Measurements from ENCODE around the gene NSD2.
A peak's percentile ranks its signal among the peaks of the same experiment; 100 is the strongest.

Gene NSD2

DNA sequence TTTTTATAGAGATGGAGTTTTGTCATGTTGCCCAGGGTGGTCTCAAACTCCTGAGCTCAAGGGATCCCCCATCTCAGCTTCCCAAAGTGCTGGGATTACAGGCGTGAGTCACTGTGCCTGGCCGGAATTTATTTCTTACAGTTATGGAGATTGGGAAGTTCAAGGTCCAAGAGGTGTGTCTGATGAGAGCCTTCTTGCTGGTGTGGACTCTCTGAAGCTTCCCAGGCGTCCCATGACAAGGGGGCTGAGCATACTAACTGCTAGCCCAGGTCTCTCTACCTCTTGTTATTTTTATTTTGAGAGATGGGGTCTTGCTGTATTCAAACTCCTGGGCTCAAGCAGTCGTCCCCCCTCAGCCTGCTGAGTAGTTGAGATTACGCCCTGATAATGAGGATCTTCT is 2.9 kb upstream of the NSD2 start:
- no peak overlapping the region for H3K27ac ChIP-seq (ENCODE audit: low read depth, low read length)

DNA sequence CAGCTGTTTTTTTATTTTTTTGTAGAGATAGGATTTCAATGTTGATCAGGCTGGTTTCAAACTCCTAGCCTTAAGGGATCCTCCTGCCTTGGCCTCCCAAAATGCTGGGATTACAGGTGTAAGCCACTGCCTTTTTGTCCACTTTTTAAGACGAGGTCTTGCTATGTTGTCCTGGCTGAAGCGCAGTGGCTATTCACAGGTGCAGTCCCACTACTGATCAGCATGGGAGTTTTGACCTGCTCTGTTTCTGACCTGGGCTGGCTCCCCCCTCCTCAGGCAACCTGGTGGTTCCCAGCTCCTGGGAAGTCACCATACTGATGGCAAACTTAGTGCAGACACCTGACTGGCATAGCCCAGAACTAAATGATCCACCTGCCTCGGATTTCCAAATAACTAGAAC is 2.3 kb upstream of the NSD2 start:
- no peak overlapping the region for H3K14ac ChIP-seq (ENCODE audit: low read length)
- peaks cover 2% of the 10 kb centered on the region for H3K9me3 ChIP-seq (ENCODE audit: insufficient read depth, low read depth, low read length)
- H3K23ac ChIP-seq (ENCODE audit: low read length) = no peak overlapping the region
- WGBS (ENCODE audit: extremely low coverage, insufficient coverage, insufficient read length) = no CpG with 5 or more reads among the region's 3 CpGs
- H3K4me1 ChIP-seq (ENCODE audit: control insufficient read depth in 1 of 2, insufficient read depth in 2 of 2, low read length in 2 of 2) = peaks cover 0 to 3% of the 10 kb centered on the region in 2 experiments
- DNase-seq = no peak
- no peaks in the 10 kb centered on the region for H3K36me3 ChIP-seq (ENCODE audit: control insufficient read depth in 1 of 2, insufficient read depth in 2 of 2, low read length in 2 of 2)
- no peak overlapping the region for H2AFZ ChIP-seq (ENCODE audit: insufficient read depth, low read length, poor library complexity)
- H2BK5ac ChIP-seq (ENCODE audit: low read depth, low read length, poor library complexity) = no peak overlapping the region
- no peak overlapping the region for H2BK120ac ChIP-seq (ENCODE audit: insufficient read depth, low read length, poor library complexity)
- H3K4ac ChIP-seq (ENCODE audit: low read depth, low read length) = no peak overlapping the region
- no peak overlapping the region for H2AK5ac ChIP-seq (ENCODE audit: low read length)
- H3K79me1 ChIP-seq (ENCODE audit: low read length) = peaks cover 13% of the 10 kb centered on the region
- no peak overlapping the region for H4K12ac ChIP-seq (ENCODE audit: low read depth, low read length)
- H4K91ac ChIP-seq (ENCODE audit: low read depth, low read length) = no peak overlapping the region
- H3K27me3 ChIP-seq (ENCODE audit: insufficient read depth, low read length) = no peaks in the 10 kb centered on the region
- H3K4me3 ChIP-seq (ENCODE audit: low read depth, low read length) = no peak overlapping the region
- H3K4me2 ChIP-seq (ENCODE audit: low read length) = no peak overlapping the region
- peaks cover 8% of the 10 kb centered on the region for H3K79me2 ChIP-seq (ENCODE audit: control insufficient read depth, insufficient read depth, low read length, poor library complexity)
- H3K9ac ChIP-seq (ENCODE audit: low read length) = no peak overlapping the region
- H3K27ac ChIP-seq (ENCODE audit: low read depth, low read length) = no peak overlapping the region
- no peak overlapping the region for H2BK12ac ChIP-seq (ENCODE audit: low read length)
- H4K8ac ChIP-seq (ENCODE audit: low read depth, low read length) = no peak overlapping the region
- no peak overlapping the region for H3K18ac ChIP-seq (ENCODE audit: low read length)

More for the DNA sequence above, 2.9 kb upstream of the NSD2 start:
- H3K4ac ChIP-seq (ENCODE audit: low read depth, low read length) = no peak overlapping the region
- H2BK5ac ChIP-seq (ENCODE audit: low read depth, low read length, poor library complexity) = no peak overlapping the region
- no peak overlapping the region for H2BK12ac ChIP-seq (ENCODE audit: low read length)
- H3K36me3 ChIP-seq (ENCODE audit: control insufficient read depth in 1 of 2, insufficient read depth in 2 of 2, low read length in 2 of 2) = no peaks in the 10 kb centered on the region
- no peak overlapping the region for H3K23ac ChIP-seq (ENCODE audit: low read length)
- peaks cover 0 to 3% of the 10 kb centered on the region in 2 experiments for H3K4me1 ChIP-seq (ENCODE audit: control insufficient read depth in 1 of 2, insufficient read depth in 2 of 2, low read length in 2 of 2)
- H3K9me3 ChIP-seq (ENCODE audit: insufficient read depth, low read depth, low read length) = peaks cover 2% of the 10 kb centered on the region
- no peak overlapping the region for H3K18ac ChIP-seq (ENCODE audit: low read length)
- H3K27me3 ChIP-seq (ENCODE audit: insufficient read depth, low read length) = peaks cover under 1% of the 10 kb centered on the region
- peaks cover 13% of the 10 kb centered on the region for H3K79me1 ChIP-seq (ENCODE audit: low read length)
- no peak overlapping the region for H4K91ac ChIP-seq (ENCODE audit: low read depth, low read length)
- no CpG with 5 or more reads among the region's 5 CpGs for WGBS (ENCODE audit: extremely low coverage, insufficient coverage, insufficient read length)
- H2AK5ac ChIP-seq (ENCODE audit: low read length) = no peak overlapping the region
- no peak overlapping the region for H2AFZ ChIP-seq (ENCODE audit: insufficient read depth, low read length, poor library complexity)
- H3K4me2 ChIP-seq (ENCODE audit: low read length) = no peak overlapping the region
- no peak overlapping the region for H4K8ac ChIP-seq (ENCODE audit: low read depth, low read length)
- no peak overlapping the region for H2BK120ac ChIP-seq (ENCODE audit: insufficient read depth, low read length, poor library complexity)
- DNase-seq = no peak
- peaks cover 8% of the 10 kb centered on the region for H3K79me2 ChIP-seq (ENCODE audit: control insufficient read depth, insufficient read depth, low read length, poor library complexity)
- H3K9ac ChIP-seq (ENCODE audit: low read length) = no peak overlapping the region
- H4K12ac ChIP-seq (ENCODE audit: low read depth, low read length) = no peak overlapping the region
- no peak overlapping the region for H3K14ac ChIP-seq (ENCODE audit: low read length)
- no peak overlapping the region for H3K4me3 ChIP-seq (ENCODE audit: low read depth, low read length)

GRCh38 chr4:1869530-1870327 is 1.5 kb upstream of the NSD2 start:
- Histone ChIP-seq H2AK5ac (ENCODE audit: low read length) (no peak overlapping the region), H3K79me1 (ENCODE audit: low read length) (peaks cover 13% of the 10 kb centered on the region)

GRCh38 chr4:1870328-1870577 is 940 bp upstream of the NSD2 start:
- WGBS (ENCODE audit: extremely low coverage, insufficient coverage, insufficient read length) = no CpG with 5 or more reads among the region's 22 CpGs
- peak overlapping the region; percentile 69 for H3K4me3 ChIP-seq (ENCODE audit: low read depth, low read length)
- peak overlapping the region; percentile 1 for H2AFZ ChIP-seq (ENCODE audit: insufficient read depth, low read length, poor library complexity)

More at GRCh38 chr4:1869530-1870327, 1.5 kb upstream of the NSD2 start:
- peak overlapping the region; percentile 65 for H3K4me2 ChIP-seq (ENCODE audit: low read length)
- no peak overlapping the region for H2BK5ac ChIP-seq (ENCODE audit: low read depth, low read length, poor library complexity)
- H3K27ac ChIP-seq (ENCODE audit: low read depth, low read length) = peak overlapping the region; percentile 45
- H3K9ac ChIP-seq (ENCODE audit: low read length) = peak overlapping the region; percentile 73
- H2BK12ac ChIP-seq (ENCODE audit: low read length) = no peak overlapping the region
- H3K4me3 ChIP-seq (ENCODE audit: low read depth, low read length) = peak overlapping the region; percentile 69
- peak overlapping the region; percentile 57 for H4K8ac ChIP-seq (ENCODE audit: low read depth, low read length)
- H3K36me3 ChIP-seq (ENCODE audit: control insufficient read depth in 1 of 2, insufficient read depth in 2 of 2, low read length in 2 of 2) = no peaks in the 10 kb centered on the region
- H4K12ac ChIP-seq (ENCODE audit: low read depth, low read length) = peak overlapping the region; percentile 19
- H3K23ac ChIP-seq (ENCODE audit: low read length) = no peak overlapping the region
- peak overlapping the region; percentile 21 for H3K14ac ChIP-seq (ENCODE audit: low read length)
- H3K9me3 ChIP-seq (ENCODE audit: insufficient read depth, low read depth, low read length) = peaks cover 2% of the 10 kb centered on the region
- DNase-seq = peak in 1 of 2 donors; percentile 2
- no peak overlapping the region for H3K4ac ChIP-seq (ENCODE audit: low read depth, low read length)
- H3K79me2 ChIP-seq (ENCODE audit: control insufficient read depth, insufficient read depth, low read length, poor library complexity) = peaks cover 8% of the 10 kb centered on the region
- no peak overlapping the region for H2BK120ac ChIP-seq (ENCODE audit: insufficient read depth, low read length, poor library complexity)
- H3K27me3 ChIP-seq (ENCODE audit: insufficient read depth, low read length) = no peaks in the 10 kb centered on the region
- no peak overlapping the region for H3K18ac ChIP-seq (ENCODE audit: low read length)
- H2AFZ ChIP-seq (ENCODE audit: insufficient read depth, low read length, poor library complexity) = peak overlapping the region; percentile 1
- WGBS (ENCODE audit: extremely low coverage, insufficient coverage, insufficient read length) = no CpG with 5 or more reads among the region's 19 CpGs
- no peak overlapping the region for H4K91ac ChIP-seq (ENCODE audit: low read depth, low read length)
- H3K4me1 ChIP-seq (ENCODE audit: control insufficient read depth in 1 of 2, insufficient read depth in 2 of 2, low read length in 2 of 2) = peaks cover 0 to 3% of the 10 kb centered on the region in 2 experiments

More at GRCh38 chr4:1870328-1870577, 940 bp upstream of the NSD2 start:
- no peak overlapping the region for H2BK12ac ChIP-seq (ENCODE audit: low read length)
- H3K27ac ChIP-seq (ENCODE audit: low read depth, low read length) = peak overlapping the region; percentile 45
- peaks cover 0 to 3% of the 10 kb centered on the region in 2 experiments for H3K4me1 ChIP-seq (ENCODE audit: control insufficient read depth in 1 of 2, insufficient read depth in 2 of 2, low read length in 2 of 2)
- H3K36me3 ChIP-seq (ENCODE audit: control insufficient read depth in 1 of 2, insufficient read depth in 2 of 2, low read length in 2 of 2) = no peaks in the 10 kb centered on the region
- H3K9me3 ChIP-seq (ENCODE audit: insufficient read depth, low read depth, low read length) = peaks cover 2% of the 10 kb centered on the region
- H3K79me2 ChIP-seq (ENCODE audit: control insufficient read depth, insufficient read depth, low read length, poor library complexity) = peaks cover 8% of the 10 kb centered on the region
- H3K4ac ChIP-seq (ENCODE audit: low read depth, low read length) = no peak overlapping the region
- peak overlapping the region; percentile 84 for H3K14ac ChIP-seq (ENCODE audit: low read length)
- H4K91ac ChIP-seq (ENCODE audit: low read depth, low read length) = peak overlapping the region; percentile 92
- peak overlapping the region; percentile 72 for H4K12ac ChIP-seq (ENCODE audit: low read depth, low read length)
- no peak overlapping the region for H3K23ac ChIP-seq (ENCODE audit: low read length)
- peaks cover 13% of the 10 kb centered on the region for H3K79me1 ChIP-seq (ENCODE audit: low read length)
- H2BK5ac ChIP-seq (ENCODE audit: low read depth, low read length, poor library complexity) = peak overlapping the region; percentile 39
- H2AK5ac ChIP-seq (ENCODE audit: low read length) = no peak overlapping the region
- no peak overlapping the region for H2BK120ac ChIP-seq (ENCODE audit: insufficient read depth, low read length, poor library complexity)
- H3K27me3 ChIP-seq (ENCODE audit: insufficient read depth, low read length) = no peaks in the 10 kb centered on the region
- DNase-seq = peak; percentile 90 to 91
- peak overlapping the region; percentile 65 for H3K4me2 ChIP-seq (ENCODE audit: low read length)
- peak overlapping the region; percentile 82 for H4K8ac ChIP-seq (ENCODE audit: low read depth, low read length)
- peak overlapping the region; percentile 73 for H3K9ac ChIP-seq (ENCODE audit: low read length)
- H3K18ac ChIP-seq (ENCODE audit: low read length) = no peak overlapping the region
